Stimulated activated CD4-positive, alpha-beta T cell treated with anti-CD3 and anti-CD28 coated beads, Interleukin-2, amount 100 ng/mL, for 4 hours (primary cell): ENCODE results near the gene JMJD1C.
"Not testable (repeated sequence)": the region's sequence is repeated elsewhere in the genome, so short reads cannot be mapped to it uniquely, and the experiment has no call there.

Source experiments
- DNase-seq: peaks from one replicate; pipeline ENCODE4 v3.0.0-alpha.2; 2020; ENCODE audit warnings: low read depth

JMJD1C gene

GRCh38 chr10:63465293-63466143 is at the start of gene JMJD1C:
Gene JMJD1C (minus strand): TSS chr10:63465977. CDS start chr10:63465662, 315 bp downstream.
- peak; percentile 29 for DNase-seq

GRCh38 chr10:63515002-63515763 is 49.4 kb upstream of the JMJD1C start:
- no peak for DNase-seq

GRCh38 chr10:63506554-63506953 is 40.8 kb upstream of the JMJD1C start:
- DNase-seq: no peak

- DNase-seq: no peak
These were observed 39.8 kb upstream of the JMJD1C start for GRCh38 chr10:63505562-63505961.

- no peak for DNase-seq
These were observed 38.5 kb upstream of the JMJD1C start for GRCh38 chr10:63504145-63504881.

GRCh38 chr10:63503395-63503794 is 37.6 kb upstream of the JMJD1C start:
- no peak for DNase-seq

- no peak for DNase-seq
These were observed 37.1 kb upstream of the JMJD1C start for GRCh38 chr10:63502832-63503231.

GRCh38 chr10:63501954-63502353 is 36.2 kb upstream of the JMJD1C start:
- no peak for DNase-seq

GRCh38 chr10:63500551-63500950 is 34.8 kb upstream of the JMJD1C start:
- DNase-seq: not testable (repeated sequence)

GRCh38 chr10:63498665-63499064 is 32.9 kb upstream of the JMJD1C start:
- DNase-seq: no peak

- no peak for DNase-seq
These were observed 31.5 kb upstream of the JMJD1C start for GRCh38 chr10:63497321-63497720.

GRCh38 chr10:63496561-63496960 is 30.8 kb upstream of the JMJD1C start:
- DNase-seq: no peak

- DNase-seq: no peak
These were observed 29.2 kb upstream of the JMJD1C start for GRCh38 chr10:63494951-63495350.

GRCh38 chr10:63493004-63493403 is 27.2 kb upstream of the JMJD1C start:
- no peak for DNase-seq

GRCh38 chr10:63492317-63492690 is 26.5 kb upstream of the JMJD1C start:
- not testable (repeated sequence) for DNase-seq

- DNase-seq: no peak
These were observed 26.0 kb upstream of the JMJD1C start for GRCh38 chr10:63491588-63492316.

GRCh38 chr10:63489838-63490237 is 24.1 kb upstream of the JMJD1C start:
- no peak for DNase-seq

- DNase-seq: no peak
These were observed 22.2 kb upstream of the JMJD1C start for GRCh38 chr10:63487990-63488389.

- no peak for DNase-seq
These were observed 18.2 kb upstream of the JMJD1C start for GRCh38 chr10:63483983-63484382.

- no peak for DNase-seq
These were observed 16.1 kb upstream of the JMJD1C start for GRCh38 chr10:63481815-63482421.

- no peak for DNase-seq
These were observed 14.5 kb upstream of the JMJD1C start for GRCh38 chr10:63480237-63480636.
